ENCODE data around the gene FPR1.

The FPR1 gene

GRCh38 chr19:51796195-51796679, 44.6 kb upstream of the FPR1 start:
- no peak overlapping the region for H3K4me3 ChIP-seq (ENCODE audit: low read depth, low read length)
- TF ChIP-seq, protein P1, sequence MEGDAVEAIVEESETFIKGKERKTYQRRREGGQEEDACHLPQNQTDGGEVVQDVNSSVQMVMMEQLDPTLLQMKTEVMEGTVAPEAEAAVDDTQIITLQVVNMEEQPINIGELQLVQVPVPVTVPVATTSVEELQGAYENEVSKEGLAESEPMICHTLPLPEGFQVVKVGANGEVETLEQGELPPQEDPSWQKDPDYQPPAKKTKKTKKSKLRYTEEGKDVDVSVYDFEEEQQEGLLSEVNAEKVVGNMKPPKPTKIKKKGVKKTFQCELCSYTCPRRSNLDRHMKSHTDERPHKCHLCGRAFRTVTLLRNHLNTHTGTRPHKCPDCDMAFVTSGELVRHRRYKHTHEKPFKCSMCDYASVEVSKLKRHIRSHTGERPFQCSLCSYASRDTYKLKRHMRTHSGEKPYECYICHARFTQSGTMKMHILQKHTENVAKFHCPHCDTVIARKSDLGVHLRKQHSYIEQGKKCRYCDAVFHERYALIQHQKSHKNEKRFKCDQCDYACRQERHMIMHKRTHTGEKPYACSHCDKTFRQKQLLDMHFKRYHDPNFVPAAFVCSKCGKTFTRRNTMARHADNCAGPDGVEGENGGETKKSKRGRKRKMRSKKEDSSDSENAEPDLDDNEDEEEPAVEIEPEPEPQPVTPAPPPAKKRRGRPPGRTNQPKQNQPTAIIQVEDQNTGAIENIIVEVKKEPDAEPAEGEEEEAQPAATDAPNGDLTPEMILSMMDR (IDR thresholded peaks at IDR 0.05; ENCODE audit: insufficient read depth, low read depth, low read length, missing control alignments), result no peak
- no peak for DNase-seq (ENCODE audit: low read depth)

DNA sequence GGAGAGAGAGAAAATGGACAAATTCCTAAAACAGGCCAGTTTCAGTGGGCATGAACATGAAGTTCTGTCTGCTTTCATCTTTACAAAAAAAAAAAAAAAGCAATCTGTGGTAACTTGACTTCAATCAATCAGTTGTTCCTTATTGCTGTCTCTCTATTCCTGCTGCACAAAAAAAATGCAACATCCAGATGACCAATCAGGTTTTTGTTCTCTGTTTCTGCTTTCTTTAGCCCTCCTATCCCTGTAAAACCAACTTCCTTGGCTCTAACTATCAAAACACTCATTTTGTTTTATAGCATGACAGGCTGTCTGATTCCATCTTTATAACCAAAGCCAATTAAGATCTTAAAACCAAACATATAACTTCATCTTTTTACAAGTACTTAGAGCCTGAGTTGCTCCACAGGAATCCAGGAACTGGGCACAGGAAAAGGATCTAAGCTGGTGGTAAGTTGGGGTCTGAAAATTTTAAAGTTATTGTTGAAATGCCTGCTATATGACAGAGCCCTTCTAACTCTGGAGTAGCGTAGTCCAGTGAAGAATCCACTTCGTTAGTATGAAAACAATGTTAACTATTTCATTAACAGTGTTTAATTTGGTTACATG, 43.3 kb upstream of the FPR1 start, which contains the start of gene FPR3:
FPR3 (plus strand) TSS at position 273 of the 606 bp plus-strand sequence. CDS start 28,592 bp downstream, outside the sequence.
- no peak within 1 kb of the TSS for H3K4me3 ChIP-seq (ENCODE audit: low read depth, low read length)
- DNase-seq (ENCODE audit: low read depth), result no peak
- TF ChIP-seq, protein P1 (IDR thresholded peaks at IDR 0.05; ENCODE audit: insufficient read depth, low read depth, low read length, missing control alignments), result no peak

DNA sequence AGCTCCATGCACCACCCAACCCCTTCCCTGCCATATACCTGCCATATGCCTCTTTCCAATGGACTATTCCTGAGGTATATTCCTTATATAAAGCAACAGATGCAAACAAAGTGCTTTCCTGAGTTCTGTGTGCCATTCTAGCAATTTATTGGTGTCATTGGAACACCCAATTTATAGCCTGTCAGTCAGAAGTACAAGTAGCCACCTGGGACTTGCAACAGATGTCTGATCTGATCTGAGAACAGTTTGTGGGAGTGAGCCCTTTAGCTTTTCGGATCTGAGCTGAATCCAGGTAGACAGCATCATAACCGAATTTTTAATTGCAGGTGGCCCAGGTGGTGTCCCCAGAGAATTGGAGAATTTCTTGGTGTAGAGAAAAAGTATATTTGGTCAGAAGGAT, 42.3 kb upstream of the FPR1 start:
- DNase-seq (ENCODE audit: low read depth), result no peak
- no peak overlapping the region for H3K4me3 ChIP-seq (ENCODE audit: low read depth, low read length)
- TF ChIP-seq, protein P1 (IDR thresholded peaks at IDR 0.05; ENCODE audit: insufficient read depth, low read depth, low read length, missing control alignments), result no peak

- TF ChIP-seq, protein P1 (IDR thresholded peaks at IDR 0.05; ENCODE audit: insufficient read depth, low read depth, low read length, missing control alignments), result no peak
These were observed 41.3 kb upstream of the FPR1 start for GRCh38 chr19:51792932-51793331.

DNA sequence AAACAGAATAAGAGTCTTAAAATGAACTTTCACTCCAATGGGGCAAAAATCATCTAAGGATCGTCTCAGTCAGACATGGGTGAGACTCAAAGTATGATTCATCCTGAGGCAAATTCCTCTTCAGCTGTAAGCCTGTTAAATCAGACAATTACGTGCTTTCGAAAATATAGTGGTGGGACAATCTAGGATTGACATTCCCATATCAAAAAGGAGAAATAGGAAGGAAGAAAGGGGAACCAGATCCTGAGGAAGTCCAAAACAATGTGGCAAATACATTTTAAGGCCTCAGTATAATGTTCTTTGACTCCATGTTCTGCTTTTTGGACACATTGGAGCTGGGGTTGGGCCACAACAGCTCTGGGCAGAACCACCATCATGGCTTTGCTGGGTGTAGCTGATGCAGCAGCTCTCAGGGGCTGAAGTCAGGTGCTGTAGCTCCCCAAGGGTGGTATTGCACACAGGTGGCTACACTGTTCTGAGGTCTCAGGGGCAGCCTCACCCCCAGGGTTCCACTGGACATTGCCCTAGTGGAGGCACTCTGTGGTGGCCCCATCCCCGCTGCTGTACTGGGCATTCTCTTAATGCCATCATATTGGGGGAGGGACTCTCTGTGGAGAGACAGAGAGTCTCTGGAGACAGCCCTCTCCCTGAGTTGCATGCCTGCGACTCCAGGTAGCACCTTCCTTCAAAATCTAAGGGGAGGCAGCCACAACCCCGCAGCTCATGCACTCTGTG, 37.5 kb upstream of the FPR1 start:
- no peak overlapping the region for H3K4me3 ChIP-seq (ENCODE audit: low read depth, low read length)
- no peak for DNase-seq (ENCODE audit: low read depth)
- TF ChIP-seq, protein P1 (IDR thresholded peaks at IDR 0.05; ENCODE audit: insufficient read depth, low read depth, low read length, missing control alignments), result no peak

More at GRCh38 chr19:51792932-51793331, 41.3 kb upstream of the FPR1 start:
- H3K4me3 ChIP-seq (ENCODE audit: low read depth, low read length), result no peak overlapping the region
- no peak for DNase-seq (ENCODE audit: low read depth)

DNA sequence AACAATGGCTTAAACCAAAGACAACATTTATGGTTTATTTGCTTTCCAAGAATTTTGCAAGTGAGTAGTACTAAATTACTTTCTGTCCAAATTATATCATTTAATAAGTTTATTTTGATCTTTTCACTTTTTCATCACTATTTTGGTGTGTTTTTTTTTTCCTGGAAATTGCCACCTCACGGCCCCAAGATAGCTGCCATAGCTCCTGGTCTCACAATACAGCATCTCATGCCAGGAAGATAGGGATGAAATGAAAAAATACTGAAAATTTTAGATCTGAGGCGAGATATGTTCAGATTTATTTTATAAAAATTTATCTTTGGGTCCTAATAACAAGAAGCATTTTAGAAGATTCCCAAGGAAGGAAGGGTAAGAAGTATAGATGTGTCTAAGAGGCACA, 36.4 kb upstream of the FPR1 start:
- no peak overlapping the region for H3K4me3 ChIP-seq (ENCODE audit: low read depth, low read length)
- no peak for DNase-seq (ENCODE audit: low read depth)
- TF ChIP-seq, protein P1 (IDR thresholded peaks at IDR 0.05; ENCODE audit: insufficient read depth, low read depth, low read length, missing control alignments), result no peak

Data from GM12865 (cell line).